Progenitor cell of endocrine pancreas (in vitro differentiated cells): ENCODE measurements around the gene CACNA1E. TPM values are rescaled to one million over a fixed set of nuclear protein-coding genes. Genes with fewer than 3 reads are reported as not detected.

ENCODE experiments used
- DNase-seq: peaks from one replicate; pipeline ENCODE4 v3.0.0; 2021; ENCODE audit warnings: low spot score; ENCODE audit not compliant: unreplicated experiment
- H3K27ac Mint-ChIP-seq: 2 replicates; pipeline ENCODE4 v1.8.0; 2021; ENCODE audit warnings: mild to moderate bottlenecking, moderate library complexity, mixed read lengths
- H3K27me3 Mint-ChIP-seq: 2 replicates; pipeline ENCODE4 v1.8.0; 2021; ENCODE audit warnings: mixed read lengths
- H3K36me3 Mint-ChIP-seq: 2 replicates; pipeline ENCODE4 v1.8.0; 2022; ENCODE audit warnings: mixed read lengths; ENCODE audit not compliant: insufficient read depth
- H3K4me1 Mint-ChIP-seq: 2 replicates; pipeline ENCODE4 v1.8.0; 2021; ENCODE audit warnings: low read depth, mixed read lengths
- H3K4me3 Mint-ChIP-seq: 2 replicates; pipeline ENCODE4 v1.8.0; 2021; ENCODE audit warnings: low read depth, mild to moderate bottlenecking, moderate library complexity, mixed read lengths
- H3K9me3 Mint-ChIP-seq: 2 replicates; pipeline ENCODE4 v1.8.0; 2021; ENCODE audit warnings: low read depth, mixed read lengths
- CTCF ChIP-seq: fragments of 200-600 bp; sonication (generic); IDR thresholded peaks from one replicate; pipeline ENCODE4 v1.5.0; 2021; ENCODE audit warnings: antibody characterized with exemption, mild to moderate bottlenecking; ENCODE audit not compliant: unreplicated experiment
- total RNA-seq: library from RNA; stranded (reverse); gene quantifications from 2 replicates; pipeline ENCODE4 v1.2.1, GENCODE V29; 2021

CACNA1E gene
- total RNA-seq, 1 donor from 2014 or later, result 0.55 TPM

GRCh38 chr1:181504399-181504842, 21.1 kb downstream of the CACNA1E start:
- no peaks in the 10 kb centered on the region for H3K36me3 Mint-ChIP-seq
- H3K4me1 Mint-ChIP-seq, result peaks cover 1% of the 10 kb centered on the region
- DNase-seq, result no peak
- no peak overlapping the region for H3K4me3 Mint-ChIP-seq
- no peaks in the 10 kb centered on the region for H3K9me3 Mint-ChIP-seq
- peaks cover 24% of the 10 kb centered on the region for H3K27me3 Mint-ChIP-seq
- peak; percentile 59 for TF ChIP-seq CTCF
- no peak overlapping the region for H3K27ac Mint-ChIP-seq

- DNase-seq, result no peak
- Mint-ChIP-seq H3K4me1 (peaks cover 1% of the 10 kb centered on the region), H3K27ac (no peak overlapping the region), H3K4me3 (no peak overlapping the region), H3K36me3 (no peaks in the 10 kb centered on the region), H3K9me3 (no peaks in the 10 kb centered on the region), H3K27me3 (peaks cover 39% of the 10 kb centered on the region)
- no peak for TF ChIP-seq CTCF
Observed at GRCh38 chr1:181506563-181507353, 23.4 kb downstream of the CACNA1E start.

DNA sequence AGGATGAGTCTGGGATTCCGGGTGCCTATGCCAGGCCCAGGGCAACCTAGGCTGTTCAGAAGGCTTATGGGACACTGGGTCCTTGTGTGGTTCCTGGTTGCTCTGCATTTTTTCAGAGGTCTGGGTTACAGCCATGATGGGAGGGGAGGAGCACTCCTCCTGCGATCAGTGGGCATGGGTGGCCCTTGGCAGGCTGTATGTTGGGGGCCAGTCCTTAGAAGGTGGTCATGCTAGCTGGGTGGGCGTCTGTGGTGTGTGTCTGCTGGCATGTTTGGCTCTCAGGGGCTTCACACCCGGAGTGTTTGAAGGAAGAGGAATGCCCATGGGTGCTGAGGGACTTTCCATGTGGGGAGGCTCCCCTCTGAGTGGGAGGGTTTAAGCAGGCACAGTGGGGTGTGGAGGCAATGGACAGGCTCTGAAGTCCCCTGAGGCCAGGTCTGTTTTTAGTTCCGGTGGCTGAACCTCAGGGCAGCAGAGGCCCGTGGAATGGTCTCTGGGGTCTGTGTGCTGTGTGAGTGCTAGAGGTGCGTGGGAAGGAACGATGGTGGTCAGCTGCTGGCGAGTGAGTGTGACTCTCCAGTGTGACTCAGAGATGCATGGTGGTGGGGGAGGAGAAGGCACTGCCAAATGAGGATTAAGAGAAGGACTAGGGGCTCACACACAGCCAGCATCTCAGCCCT, 25.3 kb downstream of the CACNA1E start:
- no peak for TF ChIP-seq CTCF
- Mint-ChIP-seq H3K27ac (no peak overlapping the region), H3K27me3 (peaks cover 46% of the 10 kb centered on the region), H3K36me3 (no peaks in the 10 kb centered on the region), H3K4me1 (peaks cover 1% of the 10 kb centered on the region), H3K9me3 (no peaks in the 10 kb centered on the region), H3K4me3 (no peak overlapping the region)
- no peak for DNase-seq

GRCh38 chr1:181513786-181514297, 30.5 kb downstream of the CACNA1E start:
- Mint-ChIP-seq H3K27ac (no peak overlapping the region), H3K9me3 (no peaks in the 10 kb centered on the region), H3K4me1 (peaks cover 2% of the 10 kb centered on the region), H3K36me3 (no peaks in the 10 kb centered on the region), H3K4me3 (no peak overlapping the region), H3K27me3 (peaks cover 52% of the 10 kb centered on the region)
- DNase-seq, result no peak
- no peak for TF ChIP-seq CTCF
